GM04504 (cell line): Measurements from ENCODE around the gene APCDD1.

Experiments used
- DNase-seq: peaks from one replicate; pipeline ENCODE4 v3.0.0-alpha.2; 2012; ENCODE audit warnings: low read depth

Gene APCDD1

GRCh38 chr18:10453806-10454680 is at the start of gene APCDD1:
TSS of gene APCDD1 (plus strand) at chr18:10454635. CDS start at chr18:10454982, 347 bp downstream.
- DNase-seq: no peak

DNA sequence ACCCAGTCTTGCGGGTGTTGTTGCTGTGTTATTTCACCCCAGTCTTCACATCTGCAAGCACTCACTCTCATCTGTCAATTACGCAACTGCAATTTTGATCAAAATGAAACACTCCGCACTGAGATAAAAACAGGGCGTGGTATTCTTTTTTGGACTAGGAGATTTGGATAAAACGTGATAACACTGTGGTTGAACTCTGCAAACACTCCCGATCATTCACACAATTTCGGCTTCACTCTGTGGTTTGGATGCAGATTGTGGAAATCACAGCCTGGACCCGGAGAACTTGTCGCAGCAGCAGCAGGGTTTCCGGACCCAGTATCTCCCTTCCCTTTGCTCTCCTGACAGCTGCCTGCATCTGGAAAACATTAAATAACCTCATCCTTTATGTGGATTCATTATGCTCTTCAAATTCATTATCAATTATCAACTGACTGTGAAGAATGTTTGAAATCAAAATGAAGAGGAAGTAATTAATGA is 49.4 kb upstream of the APCDD1 start:
- DNase-seq: no peak

GRCh38 chr18:10405816-10406663 is 48.4 kb upstream of the APCDD1 start:
- DNase-seq: no peak

GRCh38 chr18:10408131-10408530 is 46.3 kb upstream of the APCDD1 start:
- DNase-seq: no peak

GRCh38 chr18:10409041-10409440 is 45.4 kb upstream of the APCDD1 start:
- DNase-seq: no peak

- no peak for DNase-seq
These were observed 43.7 kb upstream of the APCDD1 start for GRCh38 chr18:10410472-10411308.

GRCh38 chr18:10412933-10413332 is 41.5 kb upstream of the APCDD1 start:
- DNase-seq: no peak

- DNase-seq: no peak
These were observed 40.7 kb upstream of the APCDD1 start for GRCh38 chr18:10413722-10414121.

- no peak for DNase-seq
These were observed 40.1 kb upstream of the APCDD1 start for GRCh38 chr18:10414293-10414842.

GRCh38 chr18:10416065-10416464 is 38.4 kb upstream of the APCDD1 start:
- no peak for DNase-seq

GRCh38 chr18:10417191-10417590 is 37.2 kb upstream of the APCDD1 start:
- no peak for DNase-seq

- DNase-seq: no peak
These were observed 36.8 kb upstream of the APCDD1 start for GRCh38 chr18:10417664-10418063.

DNA sequence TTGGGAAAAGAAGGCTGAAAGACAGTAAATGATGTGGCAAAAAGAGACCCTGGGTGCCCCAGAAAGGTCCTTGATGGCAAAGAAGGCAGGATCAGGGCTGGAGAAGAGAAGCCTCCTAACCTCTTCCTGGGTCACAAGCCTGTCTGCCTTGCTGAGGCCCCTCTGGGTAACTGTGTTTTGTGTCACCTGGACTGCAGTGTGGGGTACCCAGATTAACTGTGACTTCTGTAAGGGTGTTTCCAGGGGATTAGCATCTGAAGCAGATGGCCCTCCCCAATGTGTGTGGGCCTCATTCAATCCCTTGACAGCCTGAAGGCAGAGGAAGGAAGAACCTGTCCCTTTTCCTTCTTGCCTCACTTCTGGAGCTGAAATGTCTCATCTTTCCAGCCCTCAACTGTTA is 35.6 kb upstream of the APCDD1 start:
- DNase-seq: no peak

GRCh38 chr18:10419420-10420103 is 34.9 kb upstream of the APCDD1 start:
- no peak for DNase-seq

DNA sequence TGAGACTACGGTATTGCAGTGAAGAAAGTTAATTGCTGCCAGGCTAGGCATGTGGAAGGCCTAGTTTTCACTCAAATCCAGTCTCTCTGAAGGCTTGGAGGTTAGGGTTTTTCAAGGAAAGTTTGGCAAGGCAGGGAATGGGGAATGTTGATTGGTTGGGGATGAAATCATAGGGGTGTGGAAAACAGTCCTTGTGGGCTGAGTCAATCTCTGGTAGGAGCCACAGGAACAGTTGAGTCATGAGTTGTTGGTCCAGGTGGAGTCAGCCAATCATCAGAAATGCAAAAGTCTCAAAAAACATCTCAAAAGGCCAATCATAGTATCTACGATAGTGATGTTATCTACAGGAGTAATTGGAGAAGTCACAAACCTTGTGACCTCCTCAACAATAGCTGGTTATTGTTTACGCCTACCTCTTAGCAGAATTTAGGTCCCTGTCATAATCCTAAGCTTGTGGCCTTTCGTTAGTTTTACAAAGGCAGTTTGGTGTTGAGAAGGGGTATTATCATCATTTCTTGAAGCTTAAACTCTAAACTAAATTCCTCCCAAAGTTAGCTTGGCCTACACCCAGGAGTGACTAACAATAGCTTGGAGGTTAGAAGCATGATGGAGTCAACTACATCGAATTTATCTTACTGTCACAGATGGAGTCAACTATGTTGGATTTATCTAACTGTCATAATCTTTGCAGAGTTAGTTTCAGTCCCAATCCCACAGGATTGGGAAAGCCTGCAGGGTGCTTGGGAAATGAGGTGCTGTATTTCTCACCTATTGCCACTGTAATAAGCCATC is 33.7 kb upstream of the APCDD1 start:
- peak; percentile 50 for DNase-seq

GRCh38 chr18:10421859-10422258 is 32.6 kb upstream of the APCDD1 start:
- DNase-seq: no peak

DNA sequence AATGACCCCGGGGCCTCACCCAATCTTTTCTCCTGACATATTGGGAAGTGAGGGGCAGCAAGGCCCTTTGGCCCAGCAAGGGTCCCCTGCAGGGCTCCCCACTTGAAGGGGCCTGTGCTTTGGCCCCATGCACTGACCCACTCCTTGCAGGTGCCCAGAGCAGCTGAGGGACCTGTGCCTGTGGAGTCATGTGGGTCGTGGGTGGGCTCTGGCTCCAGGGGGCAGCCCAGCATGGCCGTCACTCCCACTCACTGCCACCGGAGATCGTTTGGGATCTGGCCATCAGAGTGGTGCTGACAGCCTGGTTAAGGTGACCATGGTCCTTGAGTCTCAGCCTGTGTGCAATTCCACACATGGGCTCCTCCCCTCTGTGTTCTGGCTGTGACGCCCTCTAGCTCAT is 31.7 kb upstream of the APCDD1 start:
- DNase-seq: no peak

DNA sequence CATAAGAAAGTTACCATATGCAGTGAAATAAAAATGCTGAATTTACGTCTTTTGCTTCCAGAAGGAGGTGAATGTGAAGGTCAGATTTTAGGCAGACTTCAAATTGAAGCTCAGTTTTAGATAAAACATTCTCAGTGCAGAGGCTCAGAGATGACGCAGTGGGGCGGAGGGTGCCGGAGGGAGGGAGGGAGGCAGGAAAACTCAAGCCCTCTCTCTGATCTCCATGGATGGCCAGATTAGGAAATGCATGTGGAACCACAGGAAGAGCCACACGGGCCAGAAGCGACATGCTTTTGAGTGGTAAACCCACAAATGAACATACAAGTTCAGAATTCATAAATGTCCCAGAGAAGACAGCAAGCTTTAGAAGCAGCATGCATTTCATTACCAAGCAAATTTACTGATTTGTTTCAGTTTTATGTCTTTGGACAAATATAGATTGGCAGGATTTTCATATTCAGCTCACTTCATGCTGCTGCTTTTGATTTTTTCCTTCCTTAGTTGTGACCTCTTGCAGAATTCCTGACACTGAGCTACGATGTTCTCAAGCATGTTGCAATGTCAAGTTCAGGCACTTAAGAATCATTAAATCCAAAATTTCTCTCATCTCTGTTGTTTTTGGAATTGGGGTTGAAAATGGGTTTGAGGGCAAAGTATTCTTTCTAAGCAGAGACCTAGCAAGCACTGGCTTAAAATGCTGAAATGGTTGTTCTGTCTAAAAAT is 29.7 kb upstream of the APCDD1 start:
- DNase-seq: no peak

- no peak for DNase-seq
These were observed 23.8 kb upstream of the APCDD1 start for GRCh38 chr18:10430677-10431076.

- no peak for DNase-seq
These were observed 22.8 kb upstream of the APCDD1 start for GRCh38 chr18:10431680-10432079.
